Stimulated activated CD8-positive, alpha-beta memory T cell treated with anti-CD3 and anti-CD28 coated beads, Interleukin-12 subunit alpha, Interleukin-12 subunit beta, amount 100 ng/mL, for 1 hour (primary cell): ENCODE results near the gene KCNJ16.

Experiments
- DNase-seq: peaks from one replicate; pipeline ENCODE4 v3.0.0-alpha.2; 2020; ENCODE audit warnings: low read depth

Gene KCNJ16

DNA sequence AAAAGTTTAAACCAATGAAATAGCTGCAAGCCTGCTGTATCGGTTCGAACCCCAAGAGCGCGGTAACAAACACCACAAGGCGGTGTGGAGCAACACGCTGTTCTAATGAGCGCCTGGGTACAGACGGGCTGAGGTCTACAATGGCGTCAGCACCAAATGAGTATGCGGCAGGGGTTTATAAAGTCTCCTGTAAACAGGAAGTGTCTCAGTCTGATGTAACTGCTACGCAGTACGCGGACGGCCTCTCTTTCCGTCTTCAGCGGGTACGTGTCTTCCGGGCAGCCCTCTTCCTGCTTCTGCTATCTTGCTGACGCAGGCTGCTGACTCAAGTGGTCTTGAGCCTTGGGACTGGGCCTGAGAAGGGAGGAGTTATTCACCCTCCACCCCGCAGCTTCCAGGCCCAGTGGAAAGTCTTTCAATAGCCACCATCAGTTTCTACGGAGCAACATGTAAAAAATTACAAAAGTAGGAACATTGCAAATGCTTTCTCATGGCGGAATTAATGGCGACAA lies 53.8 kb downstream of the KCNJ16 start:
- DNase-seq, result no peak

DNA sequence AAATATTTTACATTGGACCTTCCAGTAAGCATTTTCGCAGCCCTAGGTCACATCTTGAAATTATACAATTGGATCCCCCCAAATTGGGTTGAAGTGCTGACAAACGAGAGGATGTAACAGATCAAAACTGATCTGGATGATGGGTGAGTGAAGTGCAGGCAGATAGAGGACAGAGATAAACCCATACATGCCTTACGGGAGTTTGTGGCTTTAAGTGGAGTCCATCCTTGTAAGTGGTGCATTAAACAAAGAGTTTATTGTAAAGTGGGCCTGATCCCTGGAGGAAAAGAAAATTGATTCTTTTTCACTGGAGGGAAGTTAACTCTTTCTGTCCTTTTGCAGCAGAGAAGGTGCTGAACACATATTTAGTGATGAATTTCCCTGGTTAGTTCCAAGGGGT lies 55.3 kb downstream of the KCNJ16 start:
- DNase-seq, result no peak

DNA sequence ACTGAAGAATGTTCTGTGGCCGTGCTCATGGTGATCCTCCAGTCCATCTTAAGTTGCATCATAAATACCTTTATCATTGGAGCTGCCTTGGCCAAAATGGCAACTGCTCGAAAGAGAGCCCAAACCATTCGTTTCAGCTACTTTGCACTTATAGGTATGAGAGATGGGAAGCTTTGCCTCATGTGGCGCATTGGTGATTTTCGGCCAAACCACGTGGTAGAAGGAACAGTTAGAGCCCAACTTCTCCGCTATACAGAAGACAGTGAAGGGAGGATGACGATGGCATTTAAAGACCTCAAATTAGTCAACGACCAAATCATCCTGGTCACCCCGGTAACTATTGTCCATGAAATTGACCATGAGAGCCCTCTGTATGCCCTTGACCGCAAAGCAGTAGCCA lies 57.5 kb downstream of the KCNJ16 start:
- no peak for DNase-seq

DNA sequence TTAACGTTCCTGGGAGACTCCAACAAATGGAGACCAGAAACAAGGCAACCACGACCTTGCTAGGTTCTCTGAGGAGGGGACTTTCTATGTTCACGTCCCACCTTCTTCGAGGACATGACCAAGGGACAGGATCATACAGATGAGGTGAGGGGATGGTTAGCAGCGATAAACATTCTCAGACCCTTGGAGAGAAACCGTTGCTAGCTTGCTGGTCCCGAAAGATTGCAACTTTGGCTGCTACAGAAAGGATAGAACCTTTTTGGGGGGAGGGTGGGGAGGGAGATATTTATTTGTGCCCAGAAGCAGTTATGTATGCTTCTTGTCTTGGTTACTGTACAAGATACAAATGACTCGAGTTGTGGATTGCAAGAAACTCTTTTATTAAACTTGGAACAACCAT lies 59.0 kb downstream of the KCNJ16 start:
- DNase-seq, result no peak

DNA sequence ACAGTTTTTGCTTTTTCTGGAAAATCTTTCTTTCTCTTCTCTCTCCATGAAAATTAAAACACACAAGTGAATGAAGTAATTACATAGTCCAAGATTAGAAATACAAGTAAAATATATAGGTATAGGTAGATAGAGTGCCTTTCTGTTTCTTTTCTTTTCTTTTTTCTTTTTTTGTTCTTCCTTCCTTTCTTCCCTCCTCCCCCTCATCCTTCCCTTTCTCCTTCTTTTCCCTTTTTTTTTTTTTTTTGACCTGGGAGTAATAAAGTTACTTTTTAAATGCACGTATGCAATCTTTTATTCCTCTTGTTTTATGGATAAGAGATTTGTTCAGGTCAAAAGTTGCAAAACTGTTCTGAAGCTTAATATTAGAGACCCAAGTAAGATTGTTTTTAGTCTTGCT lies 59.8 kb downstream of the KCNJ16 start:
- no peak for DNase-seq

DNA sequence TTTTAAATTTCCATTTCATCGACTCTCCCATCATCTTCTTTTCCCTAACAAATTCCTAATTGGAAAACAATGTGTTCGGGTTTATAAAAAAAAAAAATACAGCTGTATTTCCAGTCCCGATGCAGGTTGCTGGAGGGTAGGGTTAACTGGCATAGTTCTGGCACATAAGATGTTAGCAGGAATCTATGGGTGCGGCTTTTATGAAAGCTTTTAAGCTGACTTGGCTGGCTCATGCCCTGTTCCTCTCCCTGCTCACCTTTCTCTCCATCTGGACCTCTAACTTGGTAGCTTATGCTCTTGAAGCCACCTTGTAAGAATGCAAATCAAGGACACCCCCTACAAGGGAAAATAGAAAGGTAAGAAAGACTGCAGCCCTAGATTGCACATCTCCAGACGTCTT lies 61.1 kb downstream of the KCNJ16 start:
- DNase-seq, result no peak

DNA sequence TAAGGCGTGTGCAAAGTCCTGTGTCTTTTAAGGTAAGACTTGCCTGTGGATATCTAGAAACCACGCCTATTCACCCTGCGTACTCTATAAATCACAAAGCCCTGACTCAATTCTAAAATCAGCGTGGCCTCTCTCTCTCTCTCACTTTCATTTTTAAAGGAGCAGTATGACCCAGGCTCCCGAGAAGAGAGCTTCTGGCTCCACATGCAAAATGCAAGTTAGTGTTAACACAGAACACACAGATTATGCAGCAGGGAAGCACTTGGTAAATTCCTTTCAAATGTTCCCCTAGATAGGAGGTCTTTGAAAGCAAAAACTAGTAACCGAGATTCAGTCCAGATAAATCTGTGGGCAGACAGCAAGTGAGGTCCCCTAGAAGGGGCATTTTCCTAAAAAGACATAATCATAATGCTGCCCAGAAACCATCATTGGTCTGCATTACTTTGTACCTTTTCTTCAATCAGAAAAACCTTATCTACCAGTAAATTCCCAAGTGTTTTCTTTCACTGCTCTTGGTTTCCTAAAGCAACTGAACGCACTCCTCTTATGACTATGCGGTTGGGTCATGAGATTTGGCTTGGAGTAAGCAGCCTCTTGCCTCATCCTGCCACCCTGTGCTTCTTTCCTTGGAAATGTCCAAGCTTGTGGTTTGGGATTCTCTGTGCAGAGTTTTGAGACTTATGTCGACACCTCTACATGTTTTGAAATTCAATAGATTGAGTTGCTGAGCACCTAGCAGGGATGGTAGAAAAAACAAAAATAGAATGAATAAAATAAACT lies 62.6 kb downstream of the KCNJ16 start:
- no peak for DNase-seq

DNA sequence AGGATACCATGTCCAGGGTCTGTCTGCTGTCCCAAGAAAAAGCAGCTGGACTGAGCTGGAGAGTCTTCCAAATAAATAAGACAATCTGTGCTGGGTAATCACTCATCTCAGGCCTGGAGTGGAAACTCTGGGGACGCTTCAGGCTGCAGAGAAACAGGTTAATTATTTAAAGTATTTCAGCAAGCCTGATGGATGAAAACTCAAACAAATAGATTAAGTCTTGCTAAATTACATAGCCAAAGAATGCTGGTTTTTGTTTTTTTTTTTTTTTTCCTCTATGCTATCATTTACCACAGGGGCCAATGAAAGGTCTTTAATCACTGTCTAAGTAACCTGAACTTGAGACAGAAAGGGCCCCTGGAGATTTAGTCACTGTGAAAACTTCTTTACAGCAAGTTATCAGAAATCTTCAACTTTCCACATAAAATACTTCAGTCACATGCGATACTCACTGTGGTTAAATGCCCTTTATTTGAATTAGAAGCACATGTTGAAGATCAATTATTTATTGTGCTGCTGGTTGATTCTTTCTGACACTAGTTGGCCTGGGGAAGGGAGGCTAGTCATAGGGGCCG lies 63.4 kb downstream of the KCNJ16 start:
- no peak for DNase-seq

DNA sequence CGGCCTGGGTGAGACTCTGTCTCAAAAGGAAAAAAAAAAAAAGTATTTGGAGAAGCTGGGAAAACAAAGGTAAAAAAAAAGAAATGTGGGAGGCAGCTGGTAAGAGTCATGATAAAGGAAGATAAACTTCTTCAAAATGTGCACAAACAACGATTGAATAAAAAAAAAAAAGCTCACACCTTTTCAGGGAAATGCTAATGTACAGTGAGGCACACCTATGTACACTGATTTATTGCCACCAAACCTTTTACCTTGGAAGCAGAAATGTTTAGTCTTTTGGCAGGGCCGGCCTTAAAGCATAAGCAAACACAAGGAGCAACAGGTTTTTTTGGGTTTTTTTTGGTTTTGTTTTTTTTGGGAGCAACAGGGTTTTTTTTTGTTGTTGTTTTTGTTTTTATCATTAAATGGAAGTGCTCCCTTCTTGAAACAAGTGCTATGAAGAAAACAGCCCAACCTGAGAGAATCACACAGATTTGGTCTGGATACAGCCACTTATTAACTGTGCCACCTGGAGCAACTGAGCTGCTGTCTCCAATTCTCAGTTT lies 64.5 kb downstream of the KCNJ16 start:
- DNase-seq, result no peak

DNA sequence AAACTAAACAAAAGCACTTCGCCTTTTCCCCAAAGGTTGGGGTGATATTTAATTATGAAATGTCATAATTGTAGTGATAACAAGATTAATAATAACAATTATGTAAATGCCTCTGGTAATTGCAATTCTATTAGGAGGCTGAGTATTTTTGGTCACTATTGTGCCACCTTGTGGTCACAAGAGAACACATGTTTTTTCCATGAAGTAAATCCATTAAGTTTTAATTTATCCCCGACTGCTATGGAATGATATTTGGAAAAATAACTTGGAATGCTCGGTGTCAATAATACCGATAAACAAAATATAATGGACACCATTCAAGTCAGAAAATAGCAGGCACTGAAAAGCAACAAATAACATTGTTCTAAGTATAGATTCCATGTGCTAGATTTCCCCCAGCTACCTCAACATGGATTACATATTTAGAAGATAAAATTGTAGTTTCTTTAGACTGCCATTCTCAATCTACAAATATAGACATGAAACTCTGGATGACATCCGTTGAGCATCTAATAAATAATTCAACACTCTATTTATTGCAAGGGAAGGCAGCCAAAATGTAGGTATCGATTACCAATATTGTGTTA lies 69.3 kb downstream of the KCNJ16 start:
- DNase-seq, result no peak

DNA sequence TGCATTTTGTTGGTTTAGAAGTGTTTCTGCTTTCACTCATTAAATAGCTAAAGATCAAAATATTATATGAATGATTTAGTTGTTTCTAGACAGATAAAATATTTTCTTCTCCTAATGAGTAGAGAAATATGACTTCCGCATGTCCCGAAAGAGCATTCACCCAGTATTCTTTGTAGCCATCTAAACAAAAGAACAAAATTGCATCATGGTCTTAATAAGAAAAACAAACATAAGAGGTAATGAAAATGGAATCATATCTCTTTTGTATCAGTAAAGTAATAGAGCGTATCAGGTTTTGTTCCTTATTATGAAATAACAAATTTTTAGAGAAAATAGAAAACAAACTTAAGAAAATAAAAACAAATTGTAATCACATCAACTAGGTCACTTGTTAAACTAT lies 78.2 kb downstream of the KCNJ16 start:
- no peak for DNase-seq

DNA sequence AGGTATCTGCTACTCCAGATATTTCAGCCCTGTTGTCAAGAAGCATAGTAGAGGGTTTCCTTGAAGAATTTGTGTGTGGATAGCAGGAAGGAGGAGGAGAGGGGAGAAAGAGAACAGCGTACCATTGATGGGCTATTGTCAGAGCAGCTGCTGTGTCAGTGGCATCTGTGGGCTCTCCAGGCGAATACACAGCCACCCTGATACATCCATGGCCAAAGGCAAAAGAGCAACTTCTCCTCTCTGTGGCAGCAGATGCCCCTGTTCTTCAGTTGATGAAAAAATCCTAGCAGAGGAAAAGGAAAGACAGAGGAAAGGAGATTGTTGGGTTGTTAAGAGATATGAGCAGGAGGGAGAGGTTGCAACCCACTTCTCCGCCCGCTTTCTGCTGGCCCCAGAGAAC lies 82.1 kb downstream of the KCNJ16 start:
- no peak for DNase-seq

DNA sequence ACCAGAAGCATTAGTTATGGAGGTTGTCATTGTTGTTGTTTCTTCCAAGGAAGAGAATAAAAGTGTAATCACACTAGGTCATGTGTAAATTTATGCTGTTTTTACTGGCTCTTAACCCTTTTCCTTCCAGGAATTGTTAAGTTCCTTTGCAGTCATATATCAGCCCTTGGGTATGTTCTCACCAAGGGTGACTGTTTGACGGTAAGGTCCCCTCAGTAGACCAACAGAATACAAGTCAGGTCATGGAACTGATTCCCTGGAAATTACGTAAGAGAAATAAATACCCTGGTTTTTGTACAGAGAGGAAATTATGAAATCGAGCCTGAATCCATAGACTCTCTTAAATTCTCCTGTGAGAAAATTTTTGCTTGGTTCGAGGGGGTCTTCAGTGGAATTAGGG lies 83.2 kb downstream of the KCNJ16 start:
- no peak for DNase-seq

DNA sequence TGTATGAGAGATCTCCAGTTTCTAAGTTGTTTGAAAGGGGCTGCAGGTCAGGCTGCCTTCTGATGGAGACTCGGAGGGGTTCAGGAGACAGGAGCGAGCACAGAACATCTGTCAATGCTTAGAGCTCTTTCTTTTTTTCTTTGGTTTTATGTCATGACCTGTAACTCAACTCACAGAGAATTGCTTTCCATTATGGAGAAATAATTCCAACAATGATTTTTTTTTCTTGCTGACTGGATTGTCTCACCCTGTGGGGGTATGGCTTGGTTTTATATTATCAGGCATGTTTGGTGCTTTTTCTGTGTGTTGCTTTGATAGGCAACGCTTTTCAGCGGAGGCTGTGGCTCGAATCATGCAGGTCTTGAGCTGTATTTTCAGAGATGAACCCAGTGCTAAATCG lies 83.6 kb downstream of the KCNJ16 start:
- DNase-seq, result no peak

DNA sequence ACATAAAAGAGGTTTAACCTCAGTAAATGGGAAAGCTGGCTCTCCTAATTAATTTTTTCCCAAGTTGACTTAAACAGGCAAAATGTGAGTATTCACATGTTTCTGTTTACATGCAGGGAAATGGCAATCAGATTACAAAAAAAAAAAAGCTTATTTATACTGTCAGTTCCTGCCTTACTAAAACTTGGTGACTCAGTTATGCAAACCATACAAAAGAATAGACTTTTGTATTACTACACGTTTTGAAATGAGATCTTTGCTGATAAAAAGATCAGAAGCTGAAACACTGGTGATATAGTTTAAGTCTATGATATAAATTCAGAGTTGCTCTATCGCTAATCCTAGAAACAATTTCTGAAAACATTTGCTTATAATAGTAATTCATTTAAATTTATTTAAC lies 85.0 kb downstream of the KCNJ16 start:
- DNase-seq, result no peak

DNA sequence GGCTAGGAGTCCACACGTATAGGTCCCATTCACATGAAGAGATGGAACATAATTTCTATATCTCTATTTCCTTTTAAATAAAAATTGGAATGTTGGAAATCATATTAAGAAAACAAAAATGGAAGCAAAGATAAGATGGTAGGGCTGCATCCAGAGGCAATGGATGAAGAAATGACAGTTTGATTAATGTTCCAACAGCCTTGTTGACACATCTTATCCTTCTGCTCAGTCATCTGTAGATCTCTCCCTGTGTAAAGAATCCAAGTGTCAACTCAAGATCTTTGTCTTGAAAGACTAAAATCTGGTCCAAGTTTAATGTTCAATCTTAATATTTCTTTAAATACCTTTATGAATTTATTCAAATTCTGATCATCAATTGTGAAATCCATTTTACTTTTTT lies 86.5 kb downstream of the KCNJ16 start:
- no peak for DNase-seq

DNA sequence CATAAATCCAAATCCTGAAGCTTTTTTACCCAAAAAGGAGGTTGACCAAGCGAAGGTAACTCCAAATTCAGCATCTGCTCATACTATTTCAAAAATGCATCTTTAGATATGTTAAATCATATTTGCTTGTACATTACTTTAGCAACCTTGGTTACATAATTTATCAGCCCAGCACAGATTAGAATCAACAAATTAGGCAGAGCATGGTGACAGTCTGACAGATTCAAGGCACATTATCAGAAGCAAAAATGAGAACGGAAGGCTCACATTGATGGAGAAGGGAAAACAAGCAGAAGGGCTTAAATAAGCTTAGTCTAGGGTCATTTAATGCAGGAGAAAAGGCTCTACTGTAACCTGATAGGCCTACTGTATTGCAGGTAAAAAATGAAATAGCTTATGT lies 90.4 kb downstream of the KCNJ16 start:
- no peak for DNase-seq

DNA sequence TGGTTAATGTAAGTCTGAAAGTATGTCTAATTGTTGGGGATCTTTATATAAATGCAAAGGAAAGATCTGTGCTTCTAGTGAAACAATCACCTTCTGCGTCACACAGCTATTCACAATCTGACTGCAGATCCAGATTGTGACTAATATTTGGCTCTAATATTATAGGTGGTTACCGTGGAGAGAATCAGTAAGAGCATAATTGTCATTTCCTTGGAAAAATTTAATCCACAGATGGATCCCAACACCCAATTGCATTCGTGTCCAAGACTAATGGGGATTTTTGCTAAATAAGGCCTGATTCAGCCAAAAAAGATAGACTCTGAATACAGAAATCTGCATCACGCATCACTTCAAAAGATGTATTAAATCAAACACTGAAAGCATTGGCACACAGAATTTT lies 91.6 kb downstream of the KCNJ16 start:
- no peak for DNase-seq

DNA sequence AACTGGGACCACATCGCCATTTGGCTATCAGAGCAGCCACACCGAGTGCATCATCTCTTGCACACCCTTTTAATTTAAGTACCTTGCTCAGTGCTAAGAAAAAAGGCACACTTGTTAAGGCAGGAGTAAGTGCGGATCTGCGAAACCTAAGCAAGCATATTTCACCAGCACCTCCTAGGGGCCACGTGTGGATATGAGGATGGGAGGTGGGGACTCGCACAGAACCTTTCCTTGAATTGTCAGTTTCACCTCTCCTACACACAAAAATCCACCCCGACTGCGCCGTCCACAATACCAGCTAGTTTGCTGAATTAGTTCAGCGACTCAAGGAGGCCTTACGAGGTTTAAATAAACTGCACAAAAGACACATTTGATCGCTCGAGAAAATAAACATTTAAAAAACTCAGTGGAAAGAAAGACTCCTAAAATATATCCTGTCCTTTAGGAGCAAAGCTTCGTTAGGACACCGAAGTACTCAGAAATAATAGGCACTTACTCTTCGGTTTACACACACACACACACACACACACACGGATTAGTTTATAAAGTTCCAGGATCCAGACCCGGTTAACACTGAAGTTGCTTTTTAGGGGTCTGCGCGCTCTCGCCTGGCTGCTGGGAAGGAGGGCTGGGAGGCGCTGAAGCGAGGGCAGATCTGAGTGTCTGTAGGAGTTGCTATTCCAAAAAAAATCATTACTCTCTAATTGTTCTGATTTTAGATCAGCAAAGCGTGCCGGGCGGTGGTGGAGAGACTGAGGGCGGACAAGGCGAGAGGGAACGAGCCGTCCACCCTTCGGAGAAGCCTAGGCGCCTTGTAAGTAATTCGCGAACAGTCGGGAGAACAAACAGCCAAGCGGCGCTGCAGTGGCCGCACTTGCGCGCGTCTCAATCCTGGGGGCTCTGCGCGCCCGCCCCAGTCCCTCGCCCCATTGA lies 93.3 kb downstream of the KCNJ16 start:
- no peak for DNase-seq

DNA sequence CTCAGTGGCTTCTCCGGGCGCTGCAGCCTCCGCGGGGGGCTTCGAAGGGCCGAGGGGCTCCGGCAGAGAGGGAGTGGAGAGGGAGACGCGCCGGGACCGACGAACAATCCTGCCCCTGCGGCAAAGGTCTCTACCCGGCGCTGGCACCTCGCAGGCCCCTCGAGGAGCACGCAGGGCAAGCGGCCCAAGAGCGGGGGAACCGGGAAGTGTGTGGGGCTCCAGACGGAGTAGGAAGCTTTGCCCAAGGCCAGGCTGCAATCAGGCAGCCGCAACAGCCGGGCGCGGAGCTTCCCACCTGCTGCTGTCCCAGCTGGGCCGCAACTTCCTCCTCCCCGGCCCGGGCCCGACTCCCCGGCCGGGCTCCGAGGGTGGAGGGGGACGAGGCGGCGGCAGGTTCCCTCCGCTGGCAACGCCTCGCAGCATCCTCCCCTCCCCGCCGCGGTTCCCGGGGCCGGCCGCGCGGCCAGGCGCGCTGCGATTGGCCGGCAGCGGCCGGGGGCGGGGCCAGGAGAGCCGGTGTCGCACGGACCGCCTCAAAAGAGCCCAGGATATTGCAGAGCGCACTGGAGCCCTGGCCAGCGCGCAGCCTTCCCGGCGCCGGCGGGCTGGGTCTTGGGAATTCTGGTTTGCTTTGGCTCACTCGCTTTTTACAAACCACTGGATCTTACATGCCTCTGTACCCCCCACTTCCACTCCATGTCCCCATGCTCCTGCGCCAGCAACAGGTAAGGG lies 94.1 kb downstream of the KCNJ16 start, which contains the start of gene KCNJ2:
Gene KCNJ2, plus strand, starts transcription at position 556 of the 732 bp plus-strand sequence. CDS start 5,508 bp downstream, outside the sequence.
- no peak for DNase-seq
